SU-DHL-6 (cell line): ENCODE measurements around the gene STEAP3.
A peak's percentile ranks its signal among the peaks of the same experiment; 100 is the strongest.

Source experiments
- H2AFZ ChIP-seq: fragments of 200-600 bp; sonication (generic); 2 replicates; pipeline ENCODE4 v1.6.1; 2014; ENCODE audit warnings: low read depth, mild to moderate bottlenecking, moderate library complexity, mixed read lengths, antibody characterized with exemption, low read length; ENCODE audit not compliant: severe bottlenecking
- H3F3A ChIP-seq: fragments of 200-600 bp; shearing (Covaris generic); 2 replicates; pipeline ENCODE4 v1.6.0; 2016; ENCODE audit warnings: antibody characterized with exemption, mild to moderate bottlenecking; ENCODE audit not compliant: insufficient read depth
- H3K27ac ChIP-seq: fragments of 200-600 bp; sonication (generic); 2 replicates; pipeline ENCODE4 v1.5.1; 2016; ENCODE audit warnings: low read depth, mild to moderate bottlenecking, low read length, moderate library complexity, mixed read lengths
- H3K27me3 ChIP-seq: fragments of 200-600 bp; sonication (generic), shearing (Covaris generic); 2 replicates; pipeline ENCODE4 v1.6.0; 2014; ENCODE audit warnings: mild to moderate bottlenecking, low read length
- H3K36me3 ChIP-seq: fragments of 200-600 bp; sonication (generic); 2 replicates; pipeline ENCODE4 v1.6.1; 2014; ENCODE audit warnings: mild to moderate bottlenecking, low read length, mixed read lengths
- H3K4me2 ChIP-seq: fragments of 300-600, 200-600 bp; shearing (Covaris generic), sonication (generic); 2 replicates; pipeline ENCODE4 v1.6.0; 2014; ENCODE audit warnings: low read length, low read depth, mild to moderate bottlenecking; ENCODE audit not compliant: poor library complexity, severe bottlenecking
- H3K4me3 ChIP-seq: fragments of 200-600 bp; sonication (generic); 2 replicates; pipeline ENCODE4 v1.5.1; 2014; ENCODE audit warnings: antibody characterized with exemption, low read length, mild to moderate bottlenecking, mixed read lengths; ENCODE audit not compliant: insufficient read depth, poor library complexity, severe bottlenecking
- H3K79me2 ChIP-seq: fragments of 200-600 bp; sonication (generic); 2 replicates; pipeline ENCODE4 v1.6.1; 2014; ENCODE audit warnings: mild to moderate bottlenecking, low read length, moderate library complexity; ENCODE audit not compliant: insufficient read depth
- H3K9ac ChIP-seq: fragments of 200-600 bp; sonication (generic); 2 replicates; pipeline ENCODE4 v1.7.0; 2014; ENCODE audit warnings: mild to moderate bottlenecking, low read length
- H3K9me2 ChIP-seq: fragments of 200-600 bp; sonication (generic); replicated peaks from 2 replicates; pipeline ENCODE4 v1.6.1; 2014; ENCODE audit warnings: low read length; ENCODE audit not compliant: insufficient read depth
- H3K9me3 ChIP-seq: fragments of 200-600 bp; sonication (generic); 2 replicates; pipeline ENCODE4 v1.6.1; 2014; ENCODE audit warnings: low read length, mixed read lengths; ENCODE audit not compliant: insufficient read depth
- H4K20me1 ChIP-seq: fragments of 200-600 bp; sonication (generic); 2 replicates; pipeline ENCODE4 v1.6.1; 2014; ENCODE audit warnings: low read depth, mild to moderate bottlenecking, antibody characterized with exemption, low read length, moderate library complexity, mixed read lengths
- CTCF ChIP-seq: fragments of 200-600 bp; sonication (generic); IDR thresholded peaks from one replicate; pipeline ENCODE4 v1.5.1; 2017; ENCODE audit warnings: antibody characterized with exemption, mild to moderate bottlenecking, low read length, moderate library complexity; ENCODE audit not compliant: insufficient read depth, poor library complexity, severe bottlenecking
- EZH2phosphoT487 ChIP-seq: fragments of 200-600 bp; sonication (generic), shearing (Covaris generic); conservative IDR thresholded peaks from 2 replicates; pipeline ENCODE4 v1.6.1; 2018; ENCODE audit warnings: mild to moderate bottlenecking, antibody characterized with exemption, low read length, moderate library complexity, mixed read lengths

STEAP3 gene

GRCh38 chr2:119233326-119234020 is 9.8 kb downstream of the STEAP3 start:
- Histone ChIP-seq H3K9ac (no peak overlapping the region), H3K9me2 (no peaks in the 10 kb centered on the region), H3K4me2 (no peak overlapping the region), H3K27ac (no peak overlapping the region), H3K79me2 (no peaks in the 10 kb centered on the region), H3K9me3 (no peaks in the 10 kb centered on the region), H3F3A (no peaks in the 10 kb centered on the region), H2AFZ (no peak overlapping the region), H3K36me3 (no peaks in the 10 kb centered on the region), H3K4me3 (no peak overlapping the region), H3K27me3 (no peaks in the 10 kb centered on the region), H4K20me1 (no peaks in the 10 kb centered on the region)
- TF ChIP-seq CTCF (no peak), EZH2phosphoT487 (no peak)

DNA sequence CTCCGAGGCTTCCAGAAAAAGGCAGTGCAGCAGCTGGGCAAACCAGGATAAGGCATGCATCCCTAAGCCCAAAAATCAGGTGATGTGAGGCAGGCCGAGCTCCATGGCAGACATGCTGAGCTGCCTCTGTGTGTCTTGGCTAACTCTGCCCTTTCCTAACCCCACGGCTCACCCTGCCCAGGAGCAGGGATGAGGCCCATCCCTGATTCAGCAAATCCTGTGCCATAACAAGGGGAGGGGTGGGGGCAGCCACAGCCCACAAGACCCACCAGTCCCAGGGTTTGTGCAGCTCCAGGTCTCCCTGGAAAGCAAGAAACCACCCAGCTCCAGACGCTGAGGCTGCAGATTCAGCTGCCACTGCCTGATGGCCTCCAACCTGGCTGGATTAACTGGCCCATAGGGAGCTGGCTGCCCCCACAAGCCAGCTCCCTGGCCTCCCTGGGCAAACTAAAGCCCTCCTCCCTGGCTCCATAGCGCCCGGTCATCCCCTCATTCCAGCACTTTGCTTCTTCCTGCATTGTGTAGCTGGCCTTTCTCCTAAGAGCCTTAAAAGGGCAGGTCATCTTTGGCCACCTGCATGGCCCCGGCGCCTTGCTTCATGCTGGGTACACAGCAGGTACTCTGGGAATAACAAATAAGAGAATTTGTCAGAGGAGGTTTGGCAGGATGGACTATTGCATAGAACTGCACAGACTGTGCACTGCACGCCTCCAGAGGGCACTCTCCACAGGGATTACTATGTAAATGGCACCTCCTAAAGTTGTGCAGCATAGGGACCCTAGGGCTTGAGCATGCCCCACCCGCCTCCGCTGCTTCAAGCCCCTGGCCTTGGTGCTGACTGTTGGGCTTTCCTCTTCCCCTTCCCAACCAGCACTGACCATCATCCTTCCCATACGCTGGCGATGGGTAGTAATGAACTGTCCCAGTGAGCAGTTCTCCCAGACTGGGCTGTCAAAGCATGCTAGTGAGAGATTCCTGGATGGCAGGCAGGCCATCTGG is 10.7 kb downstream of the STEAP3 start:
- Histone ChIP-seq H3K9me3 (no peaks in the 10 kb centered on the region), H3F3A (no peaks in the 10 kb centered on the region), H3K9me2 (no peaks in the 10 kb centered on the region), H3K36me3 (no peaks in the 10 kb centered on the region), H3K4me2 (no peak overlapping the region), H3K4me3 (no peak overlapping the region), H3K79me2 (no peaks in the 10 kb centered on the region), H2AFZ (no peak overlapping the region), H4K20me1 (no peaks in the 10 kb centered on the region), H3K27me3 (no peaks in the 10 kb centered on the region), H3K27ac (no peak overlapping the region), H3K9ac (no peak overlapping the region)
- peak; percentile 60 for TF ChIP-seq CTCF
- TF ChIP-seq EZH2phosphoT487, result no peak

DNA sequence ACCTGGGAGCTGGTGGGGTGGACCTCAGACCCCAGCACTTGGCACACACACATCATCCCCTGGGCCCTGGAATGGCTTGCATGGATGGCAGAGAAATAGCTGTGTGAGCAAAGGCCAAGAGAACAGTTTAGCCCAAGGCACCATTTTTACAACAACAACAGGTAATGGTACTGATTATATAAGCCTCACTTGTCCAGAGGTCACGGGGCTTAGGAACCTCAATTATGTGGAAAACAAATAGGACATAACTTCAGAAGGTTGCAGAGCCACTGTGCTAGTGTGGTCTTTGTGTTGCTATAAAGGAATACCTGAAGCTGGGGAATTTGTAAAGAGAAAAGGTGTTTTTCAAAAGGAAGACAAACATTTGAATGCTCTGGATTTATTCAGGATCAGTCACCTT is 13.2 kb downstream of the STEAP3 start:
- no peaks in the 10 kb centered on the region for H3F3A ChIP-seq
- H3K27me3 ChIP-seq, result no peaks in the 10 kb centered on the region
- H3K4me2 ChIP-seq, result no peak overlapping the region

More for the DNA sequence above, 13.2 kb downstream of the STEAP3 start:
- H4K20me1 ChIP-seq, result no peaks in the 10 kb centered on the region
- H2AFZ ChIP-seq, result no peak overlapping the region
- H3K9ac ChIP-seq, result no peak overlapping the region
- no peaks in the 10 kb centered on the region for H3K9me3 ChIP-seq
- TF ChIP-seq CTCF (no peak), EZH2phosphoT487 (no peak)
- no peaks in the 10 kb centered on the region for H3K9me2 ChIP-seq
- H3K4me3 ChIP-seq, result no peak overlapping the region
- no peaks in the 10 kb centered on the region for H3K36me3 ChIP-seq
- H3K27ac ChIP-seq, result no peak overlapping the region
- H3K79me2 ChIP-seq, result no peaks in the 10 kb centered on the region
